Measurements from ENCODE around the gene TMEM147.

The TMEM147 gene

GRCh38 chr19:35519291-35519690, 26.1 kb upstream of the TMEM147 start:
- peak; percentile 9 for DNase-seq (ENCODE audit: low read depth)

GRCh38 chr19:35521124-35521743, 24.2 kb upstream of the TMEM147 start:
- no peak for DNase-seq (ENCODE audit: low read depth)

GRCh38 chr19:35522745-35523327, 22.6 kb upstream of the TMEM147 start:
- DNase-seq (ENCODE audit: low read depth), result no peak

GRCh38 chr19:35524181-35524837, 21.1 kb upstream of the TMEM147 start:
- DNase-seq (ENCODE audit: low read depth), result no peak

GRCh38 chr19:35525873-35526272, 19.6 kb upstream of the TMEM147 start:
- DNase-seq (ENCODE audit: low read depth), result no peak

- DNase-seq (ENCODE audit: low read depth), result peak; percentile 88
Measured at GRCh38 chr19:35528218-35529038, 17.0 kb upstream of the TMEM147 start, which contains the start of gene SBSN. SBSN (minus strand) TSS chr19:35528311; CDS start chr19:35528281, 30 bp downstream.

- no peak for DNase-seq (ENCODE audit: low read depth)
Measured at GRCh38 chr19:35529241-35530218, 15.9 kb upstream of the TMEM147 start.

- no peak for DNase-seq (ENCODE audit: low read depth)
Measured at GRCh38 chr19:35531291-35531690, 14.1 kb upstream of the TMEM147 start.

- DNase-seq (ENCODE audit: low read depth), result no peak
Measured at GRCh38 chr19:35533201-35533821, 12.1 kb upstream of the TMEM147 start, which contains the start of gene GAPDHS. GAPDHS (plus strand) TSS chr19:35533456; CDS start chr19:35533528, 72 bp downstream.

GRCh38 chr19:35533822-35534392, 11.5 kb upstream of the TMEM147 start:
- DNase-seq (ENCODE audit: low read depth), result peak; percentile 28

- DNase-seq (ENCODE audit: low read depth), result no peak
Measured at GRCh38 chr19:35534803-35535480, 10.5 kb upstream of the TMEM147 start.

GRCh38 chr19:35539314-35539713, 6.1 kb upstream of the TMEM147 start:
- no peak for DNase-seq (ENCODE audit: low read depth)

- no peak for DNase-seq (ENCODE audit: low read depth)
Measured at GRCh38 chr19:35539850-35540249, 5.6 kb upstream of the TMEM147 start.

GRCh38 chr19:35540356-35540927, 5.0 kb upstream of the TMEM147 start:
- no peak for DNase-seq (ENCODE audit: low read depth)

- DNase-seq (ENCODE audit: low read depth), result no peak
Measured at GRCh38 chr19:35542209-35542608, 3.2 kb upstream of the TMEM147 start.

- no peak for DNase-seq (ENCODE audit: low read depth)
Measured at GRCh38 chr19:35543280-35544109, 1.9 kb upstream of the TMEM147 start.

GRCh38 chr19:35544110-35544802, 1.2 kb upstream of the TMEM147 start:
- no peak for DNase-seq (ENCODE audit: low read depth)

GRCh38 chr19:35545855-35546381, 492 bp downstream of the TMEM147 start:
- DNase-seq (ENCODE audit: low read depth), result peak; percentile 12

Data from amniotic epithelial cell (primary cell).